Stomach (tissue), 9 donors: Measurements from ENCODE around the gene SEMA3A. TPM values are rescaled to one million over a fixed set of nuclear protein-coding genes. Genes with fewer than 3 reads are reported as not detected.

Source experiments
- DNase-seq, 2 donors: peaks; one replicate each; pipeline versions ENCODE4 v3.0.0 to v3.0.0-alpha.2; 2013 to 2019
- H3K27ac ChIP-seq, 5 donors: fragments of 200-600 bp in 4 of 5; sonication (generic) in 4 of 5; one replicate each; pipeline ENCODE4 v1.5.1; 2013 to 2019; ENCODE audit warnings: mild to moderate bottlenecking in 1 of 5, moderate library complexity in 1 of 5
- H3K27me3 ChIP-seq, 3 donors: fragments of 200-600 bp; sonication (generic); one replicate each; pipeline ENCODE4 v1.5.1; 2017 to 2019; ENCODE audit warnings: mixed run types in 1 of 3
- H3K36me3 ChIP-seq, 4 donors: fragments of 200-600 bp; sonication (generic); 1 replicate in 3 of 4; 2 replicates in 1 of 4; pipeline ENCODE4 v1.5.1; 2016 to 2019
- H3K4me1 ChIP-seq, 4 donors: fragments of 200-600 bp; sonication (generic); one replicate each; pipeline ENCODE4 v1.5.1; 2016 to 2019
- H3K4me3 ChIP-seq, 4 donors: fragments of 200-600 bp; sonication (generic) in 3 of 4; one replicate each; pipeline ENCODE4 v1.5.1; 2016 to 2019; ENCODE audit warnings: mild to moderate bottlenecking in 1 of 4
- H3K9me3 ChIP-seq, 4 donors: fragments of 200-600 bp; sonication (generic); one replicate each; pipeline ENCODE4 v1.5.1; 2016 to 2019
- CTCF ChIP-seq, 7 experiments: fragments of 450-650 bp in 4 of 7; fragments of 200-600 bp in 3 of 7; sonication (generic) in 3 of 7; IDR thresholded peaks; one replicate each; pipeline ENCODE4 v1.5.1; 2016 to 2019; ENCODE audit warnings: antibody characterized with exemption in 7 of 7, control low read depth in 2 of 7, mild to moderate bottlenecking in 1 of 7
- EP300 ChIP-seq: sonication (generic); formaldehyde crosslinking; IDR thresholded peaks from one replicate; pipeline ENCODE4 v1.6.1; 2017; ENCODE audit warnings: antibody characterized with exemption
- POLR2A ChIP-seq, 4 donors: fragments of 450-650 bp; IDR thresholded peaks; one replicate each; pipeline ENCODE4 v1.6.1; 2016; ENCODE audit warnings: antibody characterized with exemption in 4 of 4, control low read depth in 2 of 4, mild to moderate bottlenecking in 1 of 4, moderate library complexity in 1 of 4
- POLR2AphosphoS5 ChIP-seq, 3 donors: sonication (generic); formaldehyde crosslinking; IDR thresholded peaks; one replicate each; pipeline ENCODE4 v1.6.1; 2016; ENCODE audit warnings: antibody characterized with exemption in 3 of 3
- WGBS, 5 donors: extraction: QIAGEN DNeasy Blood & Tissue Kit in 3 of 5; methylation state at CpG; one replicate each; pipeline versions ENCODE4 v1.1.5 to v1.1.7; 2013 to 2018; 5-methylcytosine and 5-hydroxymethylcytosine counted together
- intact Hi-C: fragments of 100-400 bp; cut with DNase I; formaldehyde crosslinking; loops from one replicate; pipeline ENCODE4 v1.15.1; 2023; ENCODE audit warnings: low total_unique reads
- polyA plus RNA-seq, 3 donors: library from polyadenylated mRNA; stranded (reverse); fragments of 200-250 nt; gene quantifications; one replicate each; pipeline ENCODE4 v1.2.3, GENCODE V29; 2013
- total RNA-seq, 5 donors: library from RNA; depleted of rRNA; stranded (reverse); fragments of >200 nt; gene quantifications; one replicate each; pipeline versions ENCODE4 v1.1.0 to v1.2.3, GENCODE V29; 2014 to 2016
- donor health status: healthy with polysubstance abuse.
- donor health status: Bipolar disorder and iron deficiency.
- donor health status: healthy.

SEMA3A gene
- total and polyA plus RNA-seq, 8 donors: 0.31 to 34.8 (median 2.8) TPM

- DNase-seq: peak; percentile 47 to 90
- Histone ChIP-seq H3K27me3 (no peaks in the 10 kb centered on the region), H3K9me3 (no peaks in the 10 kb centered on the region), H3K27ac (no peak overlapping the region), H3K4me1 (peaks cover 0 to 7% (median 0%) of the 10 kb centered on the region in 4 donors), H3K36me3 (no peaks in the 10 kb centered on the region), H3K4me3 (no peak overlapping the region)
- TF ChIP-seq POLR2A (IDR thresholded peaks at IDR 0.05) (no peak), POLR2AphosphoS5 (IDR thresholded peaks at IDR 0.05) (no peak), CTCF (IDR thresholded peaks at IDR 0.05) (peak in 5 of 7 experiments; percentile 23 to 72 (median 62)), EP300 (no peak)
- WGBS, 5 donors: 32 to 40% (median 37%) methylated on average over 5 of the region's 5 CpGs
- intact Hi-C loops: loop anchor here (10.0 kb wide), 1 partner anchor 1089 kb away; no protein-coding TSS in a partner anchor
These were observed 258.4 kb downstream of the SEMA3A start for GRCh38 chr7:83936056-83936708.

- Histone ChIP-seq H3K27ac (no peak overlapping the region), H3K4me1 (peaks cover 0 to 7% (median 0%) of the 10 kb centered on the region in 4 donors), H3K4me3 (no peak overlapping the region), H3K36me3 (no peaks in the 10 kb centered on the region), H3K27me3 (no peaks in the 10 kb centered on the region), H3K9me3 (no peaks in the 10 kb centered on the region)
- DNase-seq: no peak
- intact Hi-C loops: loop anchor here (10.0 kb wide), 1 partner anchor 1091 kb away; no protein-coding TSS in a partner anchor
- TF ChIP-seq CTCF (IDR thresholded peaks at IDR 0.05) (peak in 1 of 7 experiments; percentile 40), POLR2AphosphoS5 (IDR thresholded peaks at IDR 0.05) (no peak)
- WGBS, 5 donors: 64 to 92% (median 84%) methylated on average over 1 of the region's 1 CpG
These were observed 260.4 kb downstream of the SEMA3A start for GRCh38 chr7:83934118-83934734.

GRCh38 chr7:83931968-83932367 is 262.6 kb downstream of the SEMA3A start:
- no peak for DNase-seq
- peaks cover 0 to 7% (median 0%) of the 10 kb centered on the region in 4 donors for H3K4me1 ChIP-seq

GRCh38 chr7:83930262-83930661 is 264.3 kb downstream of the SEMA3A start:
- H3K9me3 ChIP-seq: no peaks in the 10 kb centered on the region
- no peaks in the 10 kb centered on the region for H3K36me3 ChIP-seq
- H3K4me1 ChIP-seq: no peaks in the 10 kb centered on the region
- H3K4me3 ChIP-seq: no peak overlapping the region
- no peaks in the 10 kb centered on the region for H3K27me3 ChIP-seq
- TF ChIP-seq EP300 (no peak), POLR2A (IDR thresholded peaks at IDR 0.05) (no peak), POLR2AphosphoS5 (IDR thresholded peaks at IDR 0.05) (no peak), CTCF (IDR thresholded peaks at IDR 0.05) (no peak)
- 81 to 95% (median 95%) methylated on average over 2 of the region's 2 CpGs for WGBS, 5 donors
- intact Hi-C loops: loop anchor here (10.0 kb wide), 1 partner anchor 1095 kb away; no protein-coding TSS in a partner anchor
- no peak for DNase-seq
- no peak overlapping the region for H3K27ac ChIP-seq

More at GRCh38 chr7:83931968-83932367, 262.6 kb downstream of the SEMA3A start:
- intact Hi-C loops: loop anchor here (10.0 kb wide), 1 partner anchor 1093 kb away; no protein-coding TSS in a partner anchor
- TF ChIP-seq EP300 (no peak), POLR2A (IDR thresholded peaks at IDR 0.05) (no peak), CTCF (IDR thresholded peaks at IDR 0.05) (no peak), POLR2AphosphoS5 (IDR thresholded peaks at IDR 0.05) (no peak)
- H3K27me3 ChIP-seq: no peaks in the 10 kb centered on the region
- H3K36me3 ChIP-seq: no peaks in the 10 kb centered on the region
- 76 to 83% (median 79%) methylated on average over 2 of the region's 2 CpGs for WGBS, 5 donors
- H3K27ac ChIP-seq: no peak overlapping the region
- no peak overlapping the region for H3K4me3 ChIP-seq
- no peaks in the 10 kb centered on the region for H3K9me3 ChIP-seq
